HEK293 (cell line): ENCODE measurements around the gene MRPL11.

Experiments
- GFI1B ChIP-seq: fragments of 450-650 bp; formaldehyde crosslinking; IDR thresholded peaks from 2 replicates; pipeline ENCODE4 v1.5.1; 2016; ENCODE audit warnings: missing biosample characterization, missing genetic modification characterization
- HOXA7 ChIP-seq: sonication (generic); formaldehyde crosslinking; IDR thresholded peaks from 2 replicates; pipeline ENCODE4 v1.8.1; 2022; ENCODE audit warnings: missing genetic modification reagents, borderline replicate concordance
- KLF1 ChIP-seq: fragments of 450-650 bp; formaldehyde crosslinking; IDR thresholded peaks from 2 replicates; pipeline ENCODE4 v1.5.1; 2016; ENCODE audit warnings: missing biosample characterization, missing genetic modification characterization
- KLF7 ChIP-seq: fragments of 450-650 bp; formaldehyde crosslinking; IDR thresholded peaks from 2 replicates; pipeline ENCODE4 v1.5.1; 2016; ENCODE audit warnings: missing biosample characterization, missing genetic modification characterization, borderline replicate concordance
- MZF1 ChIP-seq: fragments of 450-650 bp; formaldehyde crosslinking; IDR thresholded peaks from 2 replicates; pipeline ENCODE4 v1.5.1; 2017; ENCODE audit warnings: missing biosample characterization, missing genetic modification characterization, borderline replicate concordance
- PRDM1 ChIP-seq: fragments of 450-650 bp; formaldehyde crosslinking; IDR thresholded peaks from 2 replicates; pipeline ENCODE4; 2016; ENCODE audit warnings: missing biosample characterization, missing genetic modification characterization
- SP3 ChIP-seq: fragments of 450-650 bp; formaldehyde crosslinking; IDR thresholded peaks from 2 replicates; pipeline ENCODE4 v1.5.1; 2016; ENCODE audit warnings: missing biosample characterization, missing genetic modification characterization
- TCF7L2 ChIP-seq: IDR thresholded peaks from 2 replicates; pipeline ENCODE4 v1.6.1; 2011; ENCODE audit warnings: low read depth, mild to moderate bottlenecking, inconsistent platforms, low read length, moderate library complexity, borderline replicate concordance
- YY2 ChIP-seq: fragments of 450-650 bp; formaldehyde crosslinking; IDR thresholded peaks from 2 replicates; pipeline ENCODE4 v1.5.1; 2016; ENCODE audit warnings: missing biosample characterization, missing genetic modification characterization
- ZBTB1 ChIP-seq: fragments of 450-650 bp; formaldehyde crosslinking; IDR thresholded peaks from 2 replicates; pipeline ENCODE4 v1.5.1; 2016; ENCODE audit warnings: missing biosample characterization, missing genetic modification characterization
- ZBTB21 ChIP-seq: fragments of 450-650 bp; formaldehyde crosslinking; IDR thresholded peaks from 2 replicates; pipeline ENCODE4 v1.5.1; 2017; ENCODE audit warnings: missing biosample characterization, missing genetic modification characterization
- ZFP37 ChIP-seq: fragments of 450-650 bp; formaldehyde crosslinking; IDR thresholded peaks from 2 replicates; pipeline ENCODE4 v1.5.1; 2016; ENCODE audit warnings: missing biosample characterization, missing genetic modification characterization
- ZFP41 ChIP-seq: fragments of 450-650 bp; formaldehyde crosslinking; IDR thresholded peaks from 2 replicates; pipeline ENCODE4 v1.5.1; 2016; ENCODE audit warnings: missing biosample characterization, missing genetic modification characterization, borderline replicate concordance
- ZNF16 ChIP-seq: fragments of 450-650 bp; formaldehyde crosslinking; IDR thresholded peaks from 2 replicates; pipeline ENCODE4 v1.5.1; 2016; ENCODE audit warnings: low read depth, missing biosample characterization, missing genetic modification characterization
- ZNF214 ChIP-seq: fragments of 450-650 bp; formaldehyde crosslinking; IDR thresholded peaks from 2 replicates; pipeline ENCODE4 v1.5.1; 2017; ENCODE audit warnings: missing biosample characterization, mild to moderate bottlenecking, missing genetic modification characterization, borderline replicate concordance
- ZNF350 ChIP-seq: fragments of 450-650 bp; formaldehyde crosslinking; IDR thresholded peaks from 2 replicates; pipeline ENCODE4 v1.5.0; 2017; ENCODE audit warnings: missing biosample characterization, mild to moderate bottlenecking, missing genetic modification characterization
- ZNF391 ChIP-seq: fragments of 450-650 bp; formaldehyde crosslinking; IDR thresholded peaks from 2 replicates; pipeline ENCODE4 v1.5.1; 2016; ENCODE audit warnings: low read depth, missing biosample characterization, missing genetic modification characterization, borderline replicate concordance
- ZNF521 ChIP-seq: fragments of 450-650 bp; formaldehyde crosslinking; IDR thresholded peaks from 2 replicates; pipeline ENCODE4 v1.5.1; 2017; ENCODE audit warnings: missing biosample characterization, mild to moderate bottlenecking, missing genetic modification characterization
- ZNF530 ChIP-seq: fragments of 450-650 bp; formaldehyde crosslinking; IDR thresholded peaks from 2 replicates; pipeline ENCODE4 v1.5.1; 2016; ENCODE audit warnings: low read depth, missing biosample characterization, missing genetic modification characterization
- ZNF555 ChIP-seq: fragments of 450-650 bp; formaldehyde crosslinking; conservative IDR thresholded peaks from 2 replicates; pipeline ENCODE4 v1.5.1; 2017; ENCODE audit warnings: missing biosample characterization, mild to moderate bottlenecking, missing genetic modification characterization, inconsistent platforms
- ZNF596 ChIP-seq: fragments of 450-650 bp; IDR thresholded peaks from 2 replicates; pipeline ENCODE4 v1.5.0; 2018; ENCODE audit warnings: missing biosample characterization, mild to moderate bottlenecking, missing genetic modification characterization, moderate library complexity
- TF ChIP-seq, protein P1 (sequence below): fragments of 450-650 bp; formaldehyde crosslinking; IDR thresholded peaks from 2 replicates; pipeline ENCODE4 v1.5.1; 2017; ENCODE audit warnings: missing biosample characterization, missing genetic modification characterization
- TF ChIP-seq, protein P2 (sequence below): fragments of 450-650 bp; formaldehyde crosslinking; IDR thresholded peaks from 2 replicates; pipeline ENCODE4 v1.5.0; 2017; ENCODE audit warnings: missing biosample characterization, missing genetic modification characterization, borderline replicate concordance
- TF ChIP-seq, protein P3 (sequence below): fragments of 450-650 bp; formaldehyde crosslinking; IDR thresholded peaks from 2 replicates; pipeline ENCODE4 v1.5.1; 2017; ENCODE audit warnings: missing biosample characterization, missing genetic modification characterization
- TF ChIP-seq, protein P4 (sequence below): fragments of 450-650 bp; formaldehyde crosslinking; IDR thresholded peaks from 2 replicates; pipeline ENCODE4 v1.5.1; 2017; ENCODE audit warnings: missing biosample characterization, missing genetic modification characterization
- TF ChIP-seq, protein P5 (sequence below): fragments of 450-650 bp; formaldehyde crosslinking; IDR thresholded peaks from 2 replicates; pipeline ENCODE4 v1.5.1; 2016; ENCODE audit warnings: missing biosample characterization, missing genetic modification characterization
- TF ChIP-seq, protein P6 (sequence below): fragments of 450-650 bp; formaldehyde crosslinking; IDR thresholded peaks from 2 replicates; pipeline ENCODE4 v1.5.1; 2017; ENCODE audit warnings: missing biosample characterization, missing genetic modification characterization

MRPL11 gene

DNA sequence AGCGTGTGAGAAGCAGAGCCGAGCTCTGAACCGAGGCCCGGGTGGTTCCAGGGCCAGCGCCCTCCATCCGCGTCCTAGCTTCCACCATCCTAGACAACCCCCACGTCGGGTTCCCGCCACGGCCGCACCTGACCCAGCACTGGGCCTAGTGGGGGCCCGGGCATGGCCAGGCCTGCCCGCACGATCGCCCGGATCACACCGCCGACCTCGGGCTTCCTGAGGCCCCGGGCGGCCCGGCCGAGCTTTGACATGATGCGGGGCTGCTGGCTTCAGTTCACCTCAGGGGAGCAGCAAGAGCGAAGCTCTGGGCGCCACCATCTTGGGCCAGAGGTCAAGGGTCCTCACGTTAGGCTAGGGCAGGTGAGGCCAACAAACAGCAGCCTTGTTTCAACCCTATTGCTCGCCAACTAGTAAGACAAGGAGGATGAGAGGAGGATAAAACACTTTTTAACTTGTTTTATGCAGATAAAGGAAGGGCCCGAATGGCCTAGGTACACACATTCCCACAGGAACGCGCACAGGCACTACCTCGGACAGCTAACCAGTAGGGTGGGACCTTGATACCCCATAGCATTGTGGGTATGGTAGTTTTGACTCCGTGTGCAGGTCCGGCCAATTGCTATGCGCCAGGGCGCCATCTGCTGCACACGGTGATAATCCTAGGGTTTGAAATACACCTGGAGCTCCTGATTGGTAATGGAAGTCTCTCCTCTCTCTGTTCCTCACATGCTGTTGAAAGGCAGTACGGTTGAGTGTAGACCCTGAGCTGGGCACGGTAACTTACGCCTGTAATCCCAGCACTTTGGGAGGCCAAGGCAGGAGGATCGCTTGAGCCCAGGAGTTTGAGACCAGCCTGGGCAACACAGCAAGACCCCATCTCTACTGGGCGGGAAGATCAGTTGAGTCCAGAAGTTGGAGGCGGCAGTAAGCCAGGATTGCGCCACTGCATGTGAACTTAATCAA lies at the start of gene MRPL11 (continued):
- TF ChIP-seq ZFP41 (tag by site-specific recombination) (no peak), SP3 (tag by site-specific recombination) (peak; percentile 74), KLF1 (tag by site-specific recombination) (peak; percentile 49), ZNF214 (no peak), GFI1B (tag by site-specific recombination) (no peak), KLF7 (tag by site-specific recombination) (no peak; the same call in 1 of the 2 replicates), ZBTB1 (tag by site-specific recombination) (no peak), YY2 (tag by site-specific recombination) (peak; percentile 97), ZNF596 (tag by site-specific recombination) (no peak), ZBTB21 (tag by site-specific recombination) (0 out of 2 replicates have a peak, but pooled peaks have one; percentile 18), ZNF350 (tag by site-specific recombination) (no peak), MZF1 (tag by site-specific recombination) (no peak), HOXA7 (CRISPR knock-in tag) (no peak), ZNF530 (tag by site-specific recombination) (no peak), ZNF555 (tag by site-specific recombination) (no peak), PRDM1 (tag by site-specific recombination) (no peak), ZFP37 (tag by site-specific recombination) (no peak), ZNF16 (tag by site-specific recombination) (no peak), TCF7L2 (no peak), ZNF391 (peak; percentile 23; the same call in 1 of the 2 replicates), ZNF521 (tag by site-specific recombination) (no peak)
- TF ChIP-seq, protein P1, sequence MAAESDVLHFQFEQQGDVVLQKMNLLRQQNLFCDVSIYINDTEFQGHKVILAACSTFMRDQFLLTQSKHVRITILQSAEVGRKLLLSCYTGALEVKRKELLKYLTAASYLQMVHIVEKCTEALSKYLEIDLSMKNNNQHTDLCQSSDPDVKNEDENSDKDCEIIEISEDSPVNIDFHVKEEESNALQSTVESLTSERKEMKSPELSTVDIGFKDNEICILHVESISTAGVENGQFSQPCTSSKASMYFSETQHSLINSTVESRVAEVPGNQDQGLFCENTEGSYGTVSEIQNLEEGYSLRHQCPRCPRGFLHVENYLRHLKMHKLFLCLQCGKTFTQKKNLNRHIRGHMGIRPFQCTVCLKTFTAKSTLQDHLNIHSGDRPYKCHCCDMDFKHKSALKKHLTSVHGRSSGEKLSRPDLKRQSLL (tag by site-specific recombination): no peak
- TF ChIP-seq, protein P2, sequence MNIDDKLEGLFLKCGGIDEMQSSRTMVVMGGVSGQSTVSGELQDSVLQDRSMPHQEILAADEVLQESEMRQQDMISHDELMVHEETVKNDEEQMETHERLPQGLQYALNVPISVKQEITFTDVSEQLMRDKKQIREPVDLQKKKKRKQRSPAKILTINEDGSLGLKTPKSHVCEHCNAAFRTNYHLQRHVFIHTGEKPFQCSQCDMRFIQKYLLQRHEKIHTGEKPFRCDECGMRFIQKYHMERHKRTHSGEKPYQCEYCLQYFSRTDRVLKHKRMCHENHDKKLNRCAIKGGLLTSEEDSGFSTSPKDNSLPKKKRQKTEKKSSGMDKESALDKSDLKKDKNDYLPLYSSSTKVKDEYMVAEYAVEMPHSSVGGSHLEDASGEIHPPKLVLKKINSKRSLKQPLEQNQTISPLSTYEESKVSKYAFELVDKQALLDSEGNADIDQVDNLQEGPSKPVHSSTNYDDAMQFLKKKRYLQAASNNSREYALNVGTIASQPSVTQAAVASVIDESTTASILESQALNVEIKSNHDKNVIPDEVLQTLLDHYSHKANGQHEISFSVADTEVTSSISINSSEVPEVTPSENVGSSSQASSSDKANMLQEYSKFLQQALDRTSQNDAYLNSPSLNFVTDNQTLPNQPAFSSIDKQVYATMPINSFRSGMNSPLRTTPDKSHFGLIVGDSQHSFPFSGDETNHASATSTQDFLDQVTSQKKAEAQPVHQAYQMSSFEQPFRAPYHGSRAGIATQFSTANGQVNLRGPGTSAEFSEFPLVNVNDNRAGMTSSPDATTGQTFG: no peak
- TF ChIP-seq, protein P3, sequence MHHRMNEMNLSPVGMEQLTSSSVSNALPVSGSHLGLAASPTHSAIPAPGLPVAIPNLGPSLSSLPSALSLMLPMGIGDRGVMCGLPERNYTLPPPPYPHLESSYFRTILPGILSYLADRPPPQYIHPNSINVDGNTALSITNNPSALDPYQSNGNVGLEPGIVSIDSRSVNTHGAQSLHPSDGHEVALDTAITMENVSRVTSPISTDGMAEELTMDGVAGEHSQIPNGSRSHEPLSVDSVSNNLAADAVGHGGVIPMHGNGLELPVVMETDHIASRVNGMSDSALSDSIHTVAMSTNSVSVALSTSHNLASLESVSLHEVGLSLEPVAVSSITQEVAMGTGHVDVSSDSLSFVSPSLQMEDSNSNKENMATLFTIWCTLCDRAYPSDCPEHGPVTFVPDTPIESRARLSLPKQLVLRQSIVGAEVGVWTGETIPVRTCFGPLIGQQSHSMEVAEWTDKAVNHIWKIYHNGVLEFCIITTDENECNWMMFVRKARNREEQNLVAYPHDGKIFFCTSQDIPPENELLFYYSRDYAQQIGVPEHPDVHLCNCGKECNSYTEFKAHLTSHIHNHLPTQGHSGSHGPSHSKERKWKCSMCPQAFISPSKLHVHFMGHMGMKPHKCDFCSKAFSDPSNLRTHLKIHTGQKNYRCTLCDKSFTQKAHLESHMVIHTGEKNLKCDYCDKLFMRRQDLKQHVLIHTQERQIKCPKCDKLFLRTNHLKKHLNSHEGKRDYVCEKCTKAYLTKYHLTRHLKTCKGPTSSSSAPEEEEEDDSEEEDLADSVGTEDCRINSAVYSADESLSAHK (tag by site-specific recombination): no peak
- TF ChIP-seq, protein P4, sequence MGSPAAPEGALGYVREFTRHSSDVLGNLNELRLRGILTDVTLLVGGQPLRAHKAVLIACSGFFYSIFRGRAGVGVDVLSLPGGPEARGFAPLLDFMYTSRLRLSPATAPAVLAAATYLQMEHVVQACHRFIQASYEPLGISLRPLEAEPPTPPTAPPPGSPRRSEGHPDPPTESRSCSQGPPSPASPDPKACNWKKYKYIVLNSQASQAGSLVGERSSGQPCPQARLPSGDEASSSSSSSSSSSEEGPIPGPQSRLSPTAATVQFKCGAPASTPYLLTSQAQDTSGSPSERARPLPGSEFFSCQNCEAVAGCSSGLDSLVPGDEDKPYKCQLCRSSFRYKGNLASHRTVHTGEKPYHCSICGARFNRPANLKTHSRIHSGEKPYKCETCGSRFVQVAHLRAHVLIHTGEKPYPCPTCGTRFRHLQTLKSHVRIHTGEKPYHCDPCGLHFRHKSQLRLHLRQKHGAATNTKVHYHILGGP (tag by site-specific recombination): no peak
- TF ChIP-seq, protein P5, sequence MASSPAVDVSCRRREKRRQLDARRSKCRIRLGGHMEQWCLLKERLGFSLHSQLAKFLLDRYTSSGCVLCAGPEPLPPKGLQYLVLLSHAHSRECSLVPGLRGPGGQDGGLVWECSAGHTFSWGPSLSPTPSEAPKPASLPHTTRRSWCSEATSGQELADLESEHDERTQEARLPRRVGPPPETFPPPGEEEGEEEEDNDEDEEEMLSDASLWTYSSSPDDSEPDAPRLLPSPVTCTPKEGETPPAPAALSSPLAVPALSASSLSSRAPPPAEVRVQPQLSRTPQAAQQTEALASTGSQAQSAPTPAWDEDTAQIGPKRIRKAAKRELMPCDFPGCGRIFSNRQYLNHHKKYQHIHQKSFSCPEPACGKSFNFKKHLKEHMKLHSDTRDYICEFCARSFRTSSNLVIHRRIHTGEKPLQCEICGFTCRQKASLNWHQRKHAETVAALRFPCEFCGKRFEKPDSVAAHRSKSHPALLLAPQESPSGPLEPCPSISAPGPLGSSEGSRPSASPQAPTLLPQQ (tag by site-specific recombination): peak; percentile 59; the same call in 1 of the 2 replicates
- TF ChIP-seq, protein P6, sequence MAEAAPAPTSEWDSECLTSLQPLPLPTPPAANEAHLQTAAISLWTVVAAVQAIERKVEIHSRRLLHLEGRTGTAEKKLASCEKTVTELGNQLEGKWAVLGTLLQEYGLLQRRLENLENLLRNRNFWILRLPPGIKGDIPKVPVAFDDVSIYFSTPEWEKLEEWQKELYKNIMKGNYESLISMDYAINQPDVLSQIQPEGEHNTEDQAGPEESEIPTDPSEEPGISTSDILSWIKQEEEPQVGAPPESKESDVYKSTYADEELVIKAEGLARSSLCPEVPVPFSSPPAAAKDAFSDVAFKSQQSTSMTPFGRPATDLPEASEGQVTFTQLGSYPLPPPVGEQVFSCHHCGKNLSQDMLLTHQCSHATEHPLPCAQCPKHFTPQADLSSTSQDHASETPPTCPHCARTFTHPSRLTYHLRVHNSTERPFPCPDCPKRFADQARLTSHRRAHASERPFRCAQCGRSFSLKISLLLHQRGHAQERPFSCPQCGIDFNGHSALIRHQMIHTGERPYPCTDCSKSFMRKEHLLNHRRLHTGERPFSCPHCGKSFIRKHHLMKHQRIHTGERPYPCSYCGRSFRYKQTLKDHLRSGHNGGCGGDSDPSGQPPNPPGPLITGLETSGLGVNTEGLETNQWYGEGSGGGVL (tag by site-specific recombination): no peak
